Hematopoietic multipotent progenitor cell treated with erythropoietin and hydrocortisone succinate and interleukin-3 and kit ligand, for 8 days (in vitro differentiated cells): ENCODE results near the gene DBH.

ENCODE experiments used
- DNase-seq: peaks from one replicate; pipeline ENCODE4 v3.0.0-alpha.2; 2015

The DBH gene

GRCh38 chr9:133703591-133704399, 67.6 kb downstream of the DBH start:
- no peak for DNase-seq

DNA sequence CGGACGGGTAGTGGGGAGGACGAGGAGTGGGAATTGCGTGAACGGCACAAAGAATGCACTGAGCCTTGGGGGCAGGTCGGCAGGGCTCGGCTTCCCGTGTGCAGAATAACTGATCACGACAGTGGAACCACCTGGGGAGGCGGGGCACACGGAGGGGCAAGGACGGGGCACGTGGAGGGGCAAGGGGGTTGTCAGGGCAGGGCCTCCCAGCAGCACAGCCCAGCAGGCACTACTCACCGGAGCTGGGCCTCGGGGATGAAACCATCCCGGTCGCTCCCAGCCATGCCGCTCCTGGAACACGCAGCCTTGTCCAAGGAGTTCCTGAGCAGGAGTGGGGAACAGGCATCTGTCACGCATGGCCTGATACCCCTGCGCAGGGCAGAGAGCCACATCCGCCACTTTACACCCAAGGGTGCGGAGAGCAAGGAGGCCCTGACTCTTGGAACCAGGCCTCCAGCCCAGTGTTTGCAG, 68.6 kb downstream of the DBH start:
- DNase-seq = no peak

DNA sequence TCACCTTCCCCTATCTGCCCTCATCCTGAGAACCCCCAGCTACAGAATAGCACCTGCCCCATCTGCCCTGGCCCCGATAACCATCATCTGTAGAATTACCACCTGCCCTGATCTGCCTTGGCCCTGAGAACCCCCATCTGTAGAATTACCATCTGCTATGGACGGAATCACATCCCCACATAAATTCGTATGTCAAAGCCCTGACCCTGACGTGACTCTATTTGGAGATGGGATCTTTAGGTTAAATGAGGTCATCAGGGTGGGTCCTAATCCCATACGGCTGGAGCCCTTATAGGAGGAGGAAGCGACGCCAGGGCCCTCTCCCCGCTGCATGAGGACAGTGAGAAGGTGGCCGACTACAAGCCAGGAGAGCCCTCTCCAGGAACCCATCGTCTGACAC, 69.4 kb downstream of the DBH start:
- no peak for DNase-seq

- DNase-seq = no peak
Measured at GRCh38 chr9:133706307-133707050, 70.3 kb downstream of the DBH start.

DNA sequence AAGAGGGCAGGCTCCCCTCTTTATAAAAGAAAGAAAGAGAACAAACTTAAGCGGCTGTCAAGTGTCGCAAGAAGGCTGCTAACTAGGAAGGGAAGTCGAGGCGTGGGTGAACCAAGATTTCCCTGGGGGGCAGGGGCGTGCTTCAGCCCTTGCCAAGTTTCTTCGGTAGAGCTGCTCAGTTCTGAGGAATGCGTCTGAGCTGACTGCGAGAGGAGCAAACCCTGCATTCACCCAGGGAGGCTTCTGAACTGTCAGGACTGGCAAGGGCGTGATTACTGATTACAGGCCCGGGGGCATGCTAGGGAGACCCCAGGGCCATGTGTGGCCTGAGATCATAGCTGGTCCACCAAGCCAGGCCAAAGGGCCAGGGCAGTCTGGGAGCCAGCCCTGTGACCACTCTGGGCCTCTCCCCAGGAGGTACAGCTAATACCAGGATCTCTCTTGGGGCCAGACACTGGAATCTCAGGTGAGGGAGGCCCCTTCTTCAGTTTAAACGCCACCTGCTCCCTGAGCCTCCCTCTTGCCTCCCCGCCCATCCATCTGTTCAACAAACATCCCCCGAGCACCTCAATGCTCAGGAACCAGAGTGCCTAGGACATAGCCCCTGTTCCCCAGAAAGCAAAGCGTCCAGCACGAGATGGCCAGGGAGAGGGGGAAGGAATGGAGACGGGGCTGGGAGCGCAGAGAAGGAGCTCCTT, 71.1 kb downstream of the DBH start:
- DNase-seq = no peak

DNA sequence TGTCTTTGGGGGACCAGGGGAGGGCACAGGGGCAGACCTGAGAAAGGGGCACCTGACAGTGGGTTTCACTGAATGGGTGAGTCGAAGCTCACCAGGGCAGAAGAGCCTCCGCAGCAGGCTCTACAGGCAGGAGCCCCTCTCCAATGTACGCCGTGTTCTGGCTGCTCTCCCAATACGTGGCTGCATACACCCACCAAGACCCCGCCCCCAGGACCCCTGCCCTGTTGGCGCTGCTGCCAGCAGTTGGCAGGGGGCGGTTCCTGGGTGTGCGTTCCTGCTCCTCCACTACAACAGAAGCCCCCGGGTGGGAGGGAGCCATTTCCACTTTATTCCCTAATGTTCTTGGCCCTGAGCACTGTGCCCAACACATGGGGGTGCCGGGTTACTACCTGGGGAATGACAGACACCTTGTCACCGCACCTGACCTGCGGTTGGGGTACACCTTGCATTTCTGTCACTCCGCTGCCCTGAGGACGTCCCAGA, 71.6 kb downstream of the DBH start:
- DNase-seq = no peak

DNA sequence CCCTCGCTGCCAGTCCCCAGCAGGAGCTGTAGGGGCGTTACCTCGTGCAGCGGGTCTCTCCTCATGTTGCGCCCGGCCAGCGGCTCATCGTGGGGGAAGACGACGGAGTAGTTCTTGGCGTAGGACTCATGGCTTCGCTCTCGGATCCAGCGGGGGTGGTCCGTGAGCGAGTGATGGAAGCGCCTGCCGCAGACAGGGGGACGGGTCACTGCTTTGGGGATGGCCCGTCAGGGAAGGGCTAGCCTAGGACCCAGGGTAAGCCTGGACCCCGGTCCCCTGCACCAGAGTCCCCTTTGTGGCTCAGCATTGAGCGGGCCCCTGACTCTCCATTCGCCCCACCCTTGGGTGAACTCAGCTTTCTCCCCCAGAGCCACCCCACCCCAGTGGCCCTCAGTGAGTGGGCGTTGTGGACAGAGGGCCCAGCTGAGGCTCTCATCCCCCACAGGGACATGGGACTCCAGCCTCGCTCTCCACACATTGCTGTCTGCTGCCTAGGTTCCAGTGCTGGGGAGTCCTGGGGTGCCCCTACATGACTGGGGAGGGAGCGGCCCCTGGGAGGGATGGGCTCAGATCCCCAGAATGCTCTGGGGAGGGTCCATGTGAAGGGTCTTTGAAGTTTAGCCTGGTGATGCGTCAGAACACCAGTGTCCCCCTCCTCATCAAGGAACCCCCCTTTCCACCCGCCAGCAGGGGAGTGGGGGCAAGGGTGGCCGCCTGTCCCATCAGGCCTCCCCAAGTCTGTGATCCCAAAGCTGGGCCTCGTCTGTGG, 72.3 kb downstream of the DBH start:
- DNase-seq = no peak
